ENCODE results near the gene IP6K2.

- TF ChIP-seq CTCF (IDR thresholded peaks at IDR 0.05; ENCODE audit: low read length) (no peak), EZH2 (IDR thresholded peaks at IDR 0.05; ENCODE audit: borderline replicate concordance, low read length) (no peak)
These were observed 44.5 kb downstream of the IP6K2 start for GRCh38 chr3:48672522-48672921.
